Motor neuron (in vitro differentiated cells): ENCODE results near the gene MAP4K5. TPM values are rescaled to one million over a fixed set of nuclear protein-coding genes. Genes with fewer than 3 reads are reported as not detected.

Source experiments
- ATAC-seq, 8 experiments: fragments of 200-7000 bp; cut with Tn5 transposase; replicated peaks in 6 of 8; 2 replicates each; pipeline ENCODE4 v1.8.0; 2021; ENCODE audit warnings: mild to moderate bottlenecking in 8 of 8, moderate library complexity in 8 of 8
- H3K27ac ChIP-seq, 2 donors: fragments of 250-450 bp; sonication (Bioruptor Pico); 2 replicates each; pipeline ENCODE4 v1.9.0; 2021; ENCODE audit warnings: antibody characterized with exemption in 2 of 2, mild to moderate bottlenecking in 2 of 2, moderate library complexity in 1 of 2
- H3K4me1 ChIP-seq, 2 donors: fragments of 250-450 bp; sonication (Bioruptor Pico); replicated peaks in 1 of 2; 2 replicates each; pipeline ENCODE4 v1.6.1; 2021; ENCODE audit warnings: antibody characterized with exemption in 2 of 2, mild to moderate bottlenecking in 2 of 2, moderate library complexity in 1 of 2
- H3K4me3 ChIP-seq, 5 donors: fragments of 250-450 bp; sonication (Bioruptor Pico); 2 replicates each; pipeline ENCODE4 v1.9.0; 2021; ENCODE audit warnings: antibody characterized with exemption in 5 of 5, mild to moderate bottlenecking in 5 of 5, moderate library complexity in 4 of 5
- WGBS, 10 experiments: fragments of 450-650 bp; shearing (Covaris generic); methylation state at CpG; one replicate each; pipeline ENCODE4 v1.0.0; 2022; 5-methylcytosine and 5-hydroxymethylcytosine counted together
- in situ Hi-C, 9 experiments: fragments of 400-800 bp; cut with MboI; loops; one replicate each; pipeline ENCODE4 v1.15.0; 2021; ENCODE audit warnings: low sequenced_read_pairs in 9 of 9, low pct_unique_long_range_greater_than_20kb in 2 of 9; ENCODE audit not compliant: unreplicated experiment in 9 of 9
- total RNA-seq, 8 experiments: library from RNA; unstranded; fragments of 300-600 nt; gene quantifications; 2 replicates each; pipeline versions ENCODE4 v1.2.3 to v1.2.4, GENCODE V29; 2022

Gene MAP4K5
- total RNA-seq, 8 experiments from 2014 or later: 31.6 to 69.8 (median 43.0) TPM

GRCh38 chr14:50407111-50407812 is 125.1 kb downstream of the MAP4K5 start:
- WGBS, 10 experiments: 6 to 100% (median 84%) methylated on average over 1 to 5 of the region's 6 CpGs
- Histone ChIP-seq H3K27ac (no peak overlapping the region), H3K4me3 (no peak overlapping the region), H3K4me1 (no peaks in the 10 kb centered on the region)
- ATAC-seq: no peak
- in situ Hi-C loops: no loop called here

GRCh38 chr14:50403419-50403818 is 128.9 kb downstream of the MAP4K5 start:
- Histone ChIP-seq H3K4me1 (no peaks in the 10 kb centered on the region), H3K27ac (no peak overlapping the region), H3K4me3 (no peak overlapping the region)
- no peak for ATAC-seq
- in situ Hi-C loops: no loop called here

GRCh38 chr14:50402965-50403364 is 129.4 kb downstream of the MAP4K5 start:
- in situ Hi-C loops: no loop called here
- WGBS, 10 experiments: 0 to 100% (median 67%) methylated on average over 1 of the region's 1 CpG; no CpG with 5 or more reads in 1 of the 10 experiments

GRCh38 chr14:50400461-50400860 is 131.9 kb downstream of the MAP4K5 start:
- ATAC-seq: no peak
- Histone ChIP-seq H3K4me1 (peaks cover 0 to 7% of the 10 kb centered on the region in 2 donors), H3K27ac (no peak overlapping the region), H3K4me3 (no peak overlapping the region)
- 69 to 100% (median 94%) methylated on average over 1 to 2 of the region's 2 CpGs; no CpG with 5 or more reads in 3 of the 10 experiments for WGBS, 10 experiments
- in situ Hi-C loops: no loop called here

More at GRCh38 chr14:50402965-50403364, 129.4 kb downstream of the MAP4K5 start:
- ATAC-seq: no peak
- Histone ChIP-seq H3K4me1 (no peaks in the 10 kb centered on the region), H3K4me3 (no peak overlapping the region), H3K27ac (no peak overlapping the region)

- WGBS, 10 experiments: 0 to 92% (median 79%) methylated on average over 2 to 6 of the region's 6 CpGs
- peaks cover 0 to 7% of the 10 kb centered on the region in 2 donors for H3K4me1 ChIP-seq
- in situ Hi-C loops: no loop called here
- H3K27ac ChIP-seq: no peak overlapping the region
- no peak overlapping the region for H3K4me3 ChIP-seq
- ATAC-seq: no peak
Observed at GRCh38 chr14:50399251-50400032, 132.9 kb downstream of the MAP4K5 start.

GRCh38 chr14:50398189-50398580 is 134.2 kb downstream of the MAP4K5 start:
- H3K4me3 ChIP-seq: no peak overlapping the region
- H3K4me1 ChIP-seq: peaks cover 0 to 7% of the 10 kb centered on the region in 2 donors
- in situ Hi-C loops: no loop called here
- no peak for ATAC-seq
- H3K27ac ChIP-seq: no peak overlapping the region
- WGBS, 10 experiments: 86 to 100% (median 100%) methylated on average over 1 to 2 of the region's 2 CpGs; no CpG with 5 or more reads in 1 of the 10 experiments

- peak in 3 of 8 experiments; percentile 1 to 7 (median 2) for ATAC-seq
- in situ Hi-C loops: no loop called here
- Histone ChIP-seq H3K4me1 (peaks cover 0 to 7% of the 10 kb centered on the region in 2 donors), H3K4me3 (peak overlapping the region; percentile 43 to 52 (median 47)), H3K27ac (no peak overlapping the region)
- 0 to 75% (median 28%) methylated on average over 1 to 9 of the region's 9 CpGs; no CpG with 5 or more reads in 2 of the 10 experiments for WGBS, 10 experiments
Observed at GRCh38 chr14:50397390-50398188, 134.8 kb downstream of the MAP4K5 start.

- peak within 1 kb of the TSS; percentile 43 to 52 (median 47) for H3K4me3 ChIP-seq
- H3K27ac ChIP-seq: peak within 1 kb of the TSS in 1 of 2 donors; percentile 4
- H3K4me1 ChIP-seq: peaks cover 0 to 7% of the 10 kb centered on the region in 2 donors
- WGBS, 10 experiments: 0 to 40% (median 7%) methylated on average over 1 to 10 of the region's 77 CpGs; no CpG with 5 or more reads in 5 of the 10 experiments
- in situ Hi-C loops: no loop called here
- ATAC-seq: peak; percentile 84 to 94 (median 92)
Observed at GRCh38 chr14:50396631-50397389, 135.6 kb downstream of the MAP4K5 start, which contains the start of gene CDKL1. TSS of gene CDKL1 (minus strand) at chr14:50396881. CDS start at chr14:50395868, 1,013 bp downstream.

- no peak for ATAC-seq
- Histone ChIP-seq H3K27ac (no peak overlapping the region), H3K4me3 (no peak overlapping the region), H3K4me1 (peaks cover 0 to 7% of the 10 kb centered on the region in 2 donors)
- 17 to 100% (median 85%) methylated on average over 1 to 5 of the region's 5 CpGs for WGBS, 10 experiments
- in situ Hi-C loops: no loop called here
Observed at GRCh38 chr14:50395448-50395847, 136.9 kb downstream of the MAP4K5 start.

GRCh38 chr14:50394713-50395112 is 137.7 kb downstream of the MAP4K5 start:
- no peak for ATAC-seq
- WGBS, 10 experiments: 54 to 100% (median 91%) methylated on average over 2 to 5 of the region's 5 CpGs
- no peak overlapping the region for H3K4me3 ChIP-seq
- no peak overlapping the region for H3K27ac ChIP-seq
- in situ Hi-C loops: no loop called here
- peaks cover 0 to 7% of the 10 kb centered on the region in 2 donors for H3K4me1 ChIP-seq

- WGBS, 10 experiments: 77 to 100% (median 84%) methylated on average over 1 to 7 of the region's 9 CpGs; no CpG with 5 or more reads in 1 of the 10 experiments
- Histone ChIP-seq H3K4me1 (no peaks in the 10 kb centered on the region), H3K4me3 (no peak overlapping the region), H3K27ac (no peak overlapping the region)
- in situ Hi-C loops: no loop called here
- ATAC-seq: no peak
Observed at GRCh38 chr14:50389668-50390441, 142.5 kb downstream of the MAP4K5 start.
